Activated CD8-positive, alpha-beta memory T cell treated with anti-CD3 and anti-CD28 coated beads, Interleukin-2, amount 50 U/mL, for 24 hours (primary cell): ENCODE data around the gene EIF5A2.

Experiments used
- DNase-seq: peaks from one replicate; pipeline ENCODE4 v3.0.0-alpha.2; 2020; ENCODE audit errors: extremely low read depth

EIF5A2 gene

GRCh38 chr3:170852324-170852723 is 56.1 kb downstream of the EIF5A2 start:
- no peak for DNase-seq

DNA sequence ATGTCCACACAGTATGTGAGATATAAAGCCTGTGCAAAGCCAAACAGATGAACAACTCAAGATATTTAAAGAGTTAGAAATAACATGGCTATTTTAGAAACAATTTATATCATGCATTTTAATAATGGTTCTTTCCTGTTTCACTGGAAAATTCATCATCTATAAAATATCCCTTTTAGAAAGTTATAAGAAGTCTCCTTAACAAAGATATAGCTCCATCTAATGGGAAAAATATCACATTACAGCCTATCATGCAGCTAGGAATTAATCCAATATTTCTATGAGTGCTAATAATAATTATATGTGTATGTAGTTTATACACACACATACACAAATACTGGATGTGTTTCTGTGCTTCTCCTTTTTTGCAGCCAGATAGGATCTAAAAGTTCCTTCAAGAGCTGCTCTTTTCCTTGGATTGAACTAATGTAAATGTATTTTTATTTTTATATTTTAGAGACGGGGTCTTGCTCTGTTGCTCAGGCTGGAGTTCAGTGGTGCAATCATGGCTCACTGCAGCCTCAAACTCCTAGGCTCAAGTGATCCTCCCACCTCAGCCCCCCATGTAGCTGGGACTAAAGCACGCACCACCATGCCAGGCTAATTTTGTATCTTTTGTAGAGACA is 60.0 kb downstream of the EIF5A2 start:
- DNase-seq = no peak

- DNase-seq = no peak
Measured at GRCh38 chr3:170844377-170844776, 64.1 kb downstream of the EIF5A2 start.

GRCh38 chr3:170840291-170840859 is 68.1 kb downstream of the EIF5A2 start:
- DNase-seq = no peak

DNA sequence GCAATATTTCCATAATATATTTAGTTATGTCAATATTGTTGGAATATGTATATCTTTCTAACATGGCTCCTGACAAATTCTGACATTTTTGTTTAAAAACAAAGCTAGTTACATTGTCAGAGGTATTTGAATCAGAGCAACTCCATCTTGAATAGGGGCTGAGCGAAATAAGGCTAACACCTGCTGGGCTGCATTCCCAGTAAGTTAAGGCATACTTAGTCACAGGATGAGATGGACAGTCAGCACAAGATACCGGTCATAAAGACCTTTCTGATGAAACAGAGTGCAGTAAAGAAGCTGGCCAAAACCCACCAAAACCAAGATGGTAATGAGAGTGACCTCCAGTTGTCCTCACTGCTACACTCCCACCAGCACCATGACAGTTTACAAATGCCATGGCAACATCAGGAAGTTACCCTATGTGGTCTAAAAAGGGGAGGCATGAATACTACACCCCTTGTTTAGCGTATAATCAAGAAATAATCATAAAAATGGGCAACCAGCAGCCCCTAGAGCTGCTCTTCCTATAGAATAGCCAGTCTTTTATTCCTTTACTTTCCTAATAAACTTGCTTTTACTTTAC is 68.8 kb downstream of the EIF5A2 start:
- DNase-seq = no peak
